A549 (cell line): ENCODE results near the gene FBXL7.

ENCODE experiments used
- MAZ ChIP-seq: fragments of 150-350 bp; IDR thresholded peaks from 2 replicates; pipeline ENCODE4 v1.6.1; 2014; ENCODE audit warnings: antibody characterized with exemption, low read depth, low read length, borderline replicate concordance
- SMC3 ChIP-seq: fragments of >200 bp; sonication (Bioruptor Twin); formaldehyde crosslinking; IDR thresholded peaks from 3 replicates; pipeline ENCODE4 v1.6.1; 2018; ENCODE audit warnings: inconsistent platforms
- TF ChIP-seq, protein P1 (sequence below): fragments of 450-650 bp; IDR thresholded peaks from 2 replicates; pipeline ENCODE4 v1.6.1; 2014; ENCODE audit warnings: antibody characterized with exemption
- TF ChIP-seq, protein P2 (sequence below): fragments of >200 bp; sonication (Bioruptor Twin); formaldehyde crosslinking; IDR thresholded peaks from 3 replicates; pipeline ENCODE4 v1.5.1; 2016
- TF ChIP-seq, protein P3 (sequence below): fragments of >200 bp; sonication (Bioruptor Twin); formaldehyde crosslinking; IDR thresholded peaks from 3 replicates; pipeline ENCODE4 v1.6.1; 2016

DNA sequence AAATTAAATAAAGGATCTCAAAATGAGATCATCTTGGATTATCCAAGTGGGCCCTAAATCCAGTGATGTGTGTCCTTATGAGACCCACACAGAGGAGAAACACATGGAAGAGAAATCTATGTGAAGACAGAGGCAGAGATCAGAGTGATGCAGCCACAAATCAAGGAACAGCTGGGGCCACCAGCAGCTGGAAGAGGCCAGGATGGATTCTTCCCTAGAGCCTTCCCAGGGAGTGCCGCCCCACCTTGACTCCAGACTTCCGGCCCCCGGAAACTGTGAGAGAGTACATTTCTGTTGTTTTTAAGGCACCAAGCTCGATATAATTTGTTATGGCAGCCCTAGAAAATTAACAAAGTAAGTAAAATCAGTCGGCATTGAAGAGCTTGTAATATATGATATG is 286.9 kb downstream of the FBXL7 start:
- TF ChIP-seq, protein P1, sequence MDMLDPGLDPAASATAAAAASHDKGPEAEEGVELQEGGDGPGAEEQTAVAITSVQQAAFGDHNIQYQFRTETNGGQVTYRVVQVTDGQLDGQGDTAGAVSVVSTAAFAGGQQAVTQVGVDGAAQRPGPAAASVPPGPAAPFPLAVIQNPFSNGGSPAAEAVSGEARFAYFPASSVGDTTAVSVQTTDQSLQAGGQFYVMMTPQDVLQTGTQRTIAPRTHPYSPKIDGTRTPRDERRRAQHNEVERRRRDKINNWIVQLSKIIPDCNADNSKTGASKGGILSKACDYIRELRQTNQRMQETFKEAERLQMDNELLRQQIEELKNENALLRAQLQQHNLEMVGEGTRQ, result no peak
- TF ChIP-seq, protein P2, sequence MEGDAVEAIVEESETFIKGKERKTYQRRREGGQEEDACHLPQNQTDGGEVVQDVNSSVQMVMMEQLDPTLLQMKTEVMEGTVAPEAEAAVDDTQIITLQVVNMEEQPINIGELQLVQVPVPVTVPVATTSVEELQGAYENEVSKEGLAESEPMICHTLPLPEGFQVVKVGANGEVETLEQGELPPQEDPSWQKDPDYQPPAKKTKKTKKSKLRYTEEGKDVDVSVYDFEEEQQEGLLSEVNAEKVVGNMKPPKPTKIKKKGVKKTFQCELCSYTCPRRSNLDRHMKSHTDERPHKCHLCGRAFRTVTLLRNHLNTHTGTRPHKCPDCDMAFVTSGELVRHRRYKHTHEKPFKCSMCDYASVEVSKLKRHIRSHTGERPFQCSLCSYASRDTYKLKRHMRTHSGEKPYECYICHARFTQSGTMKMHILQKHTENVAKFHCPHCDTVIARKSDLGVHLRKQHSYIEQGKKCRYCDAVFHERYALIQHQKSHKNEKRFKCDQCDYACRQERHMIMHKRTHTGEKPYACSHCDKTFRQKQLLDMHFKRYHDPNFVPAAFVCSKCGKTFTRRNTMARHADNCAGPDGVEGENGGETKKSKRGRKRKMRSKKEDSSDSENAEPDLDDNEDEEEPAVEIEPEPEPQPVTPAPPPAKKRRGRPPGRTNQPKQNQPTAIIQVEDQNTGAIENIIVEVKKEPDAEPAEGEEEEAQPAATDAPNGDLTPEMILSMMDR, result no peak
- no peak for TF ChIP-seq MAZ
- TF ChIP-seq, protein P3, sequence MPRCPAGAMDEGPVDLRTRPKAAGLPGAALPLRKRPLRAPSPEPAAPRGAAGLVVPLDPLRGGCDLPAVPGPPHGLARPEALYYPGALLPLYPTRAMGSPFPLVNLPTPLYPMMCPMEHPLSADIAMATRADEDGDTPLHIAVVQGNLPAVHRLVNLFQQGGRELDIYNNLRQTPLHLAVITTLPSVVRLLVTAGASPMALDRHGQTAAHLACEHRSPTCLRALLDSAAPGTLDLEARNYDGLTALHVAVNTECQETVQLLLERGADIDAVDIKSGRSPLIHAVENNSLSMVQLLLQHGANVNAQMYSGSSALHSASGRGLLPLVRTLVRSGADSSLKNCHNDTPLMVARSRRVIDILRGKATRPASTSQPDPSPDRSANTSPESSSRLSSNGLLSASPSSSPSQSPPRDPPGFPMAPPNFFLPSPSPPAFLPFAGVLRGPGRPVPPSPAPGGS, result no peak
- TF ChIP-seq SMC3, result no peak
